B cell (primary cell): ENCODE results near the gene GRAMD2B. TPM values are rescaled to one million over a fixed set of nuclear protein-coding genes. Genes with fewer than 3 reads are reported as not detected.

Experiments used
- ATAC-seq: fragments of 200-7000 bp; cut with Tn5 transposase; one replicate; pipeline ENCODE4 v1.10.0; 2021; ENCODE audit warnings: low read depth, mild to moderate bottlenecking, moderate number of reproducible peaks, moderate library complexity
- CTCF ChIA-PET: fragments of 350-600 bp; sonication (Branson Sonifier 250); formaldehyde crosslinking; loops from one replicate; lab custom pipeline; 2021; ENCODE audit warnings: antibody characterized with exemption, inconsistent platforms; lab: Charles Lee
- POLR2A ChIA-PET: fragments of 350-600 bp; sonication (Branson Sonifier 250); formaldehyde crosslinking; loops from one replicate; lab custom pipeline; 2021; ENCODE audit warnings: antibody characterized with exemption; lab: Charles Lee
- DNase-seq: peaks from one replicate; pipeline ENCODE4 v3.0.0; 2013
- H2AFZ ChIP-seq: 2 replicates; pipeline ENCODE4 v1.6.1; 2012; ENCODE audit warnings: mild to moderate bottlenecking, low read depth, low read length; ENCODE audit not compliant: insufficient read depth, poor library complexity, severe bottlenecking
- H3K27ac ChIP-seq, 2 donors: 1 replicate in 1 of 2; 2 replicates in 1 of 2; pipeline ENCODE4 v1.5.1; 2012 to 2013; ENCODE audit warnings: low read length in 2 of 2, mild to moderate bottlenecking in 2 of 2, moderate library complexity in 1 of 2
- H3K27me3 ChIP-seq, 4 experiments: fragments of 200-600 bp in 1 of 4; sonication (generic) in 1 of 4; replicated peaks in 1 of 4; 1 replicate in 2 of 4; 2 replicates in 2 of 4; pipeline versions ENCODE4 v1.6.1 to v1.7.0; 2013 to 2016; ENCODE audit warnings: low read length in 3 of 4, mild to moderate bottlenecking in 2 of 4, mixed read lengths in 1 of 4, moderate library complexity in 1 of 4; ENCODE audit not compliant: insufficient read depth in 4 of 4, control insufficient read depth in 3 of 4; ENCODE audit errors: control extremely low read depth in 1 of 4
- H3K36me3 ChIP-seq, 2 experiments: replicated peaks in 1 of 2; 1 replicate in 1 of 2; 2 replicates in 1 of 2; pipeline versions ENCODE4 v1.6.1 to v1.7.1; 2013; ENCODE audit warnings: low read length in 1 of 2; ENCODE audit not compliant: insufficient read depth in 2 of 2, control insufficient read depth in 1 of 2; ENCODE audit errors: control extremely low read depth in 1 of 2, extremely low read depth in 1 of 2
- H3K4me1 ChIP-seq, 2 donors: fragments of 200-600 bp in 1 of 2; sonication (generic) in 1 of 2; 1 replicate in 1 of 2; 2 replicates in 1 of 2; pipeline versions ENCODE4 v1.5.1 to v1.6.1; 2013 to 2017; ENCODE audit warnings: low read length in 2 of 2; ENCODE audit not compliant: control insufficient read depth in 2 of 2, insufficient read depth in 2 of 2
- H3K4me2 ChIP-seq: replicated peaks from 2 replicates; pipeline ENCODE3; 2012; ENCODE audit warnings: mild to moderate bottlenecking, low read depth, low read length; ENCODE audit not compliant: poor library complexity, severe bottlenecking
- H3K4me3 ChIP-seq, 5 experiments: fragments of 200-600 bp in 1 of 5; sonication (generic) in 1 of 5; 1 replicate in 3 of 5; 2 replicates in 2 of 5; pipeline versions ENCODE4 v1.5.1 to v1.7.0; 2011 to 2016; ENCODE audit warnings: low read length in 4 of 5, mild to moderate bottlenecking in 4 of 5, low read depth in 2 of 5, control low read depth in 1 of 5, moderate library complexity in 1 of 5; ENCODE audit not compliant: insufficient read depth in 1 of 5; ENCODE audit errors: control extremely low read depth in 1 of 5, extremely low read depth in 1 of 5
- H3K79me2 ChIP-seq: fragments of 200-600 bp; sonication (generic); one replicate; pipeline ENCODE4 v1.6.0; 2016; ENCODE audit warnings: low read length; ENCODE audit not compliant: control insufficient read depth, insufficient read depth
- H3K9ac ChIP-seq: fragments of 200-600 bp; sonication (generic); 2 replicates; pipeline ENCODE4 v1.6.1; 2017; ENCODE audit warnings: mild to moderate bottlenecking, low read length, moderate library complexity
- H3K9me3 ChIP-seq, 3 donors: one replicate each; pipeline versions ENCODE4 v1.6.1 to v1.7.1; 2013; ENCODE audit warnings: low read length in 2 of 3; ENCODE audit not compliant: control insufficient read depth in 2 of 3, insufficient read depth in 1 of 3; ENCODE audit errors: control extremely low read depth in 1 of 3
- H4K20me1 ChIP-seq: 2 replicates; pipeline ENCODE4 v1.6.0; 2012; ENCODE audit warnings: mild to moderate bottlenecking, low read length; ENCODE audit not compliant: insufficient read depth, control insufficient read depth, poor library complexity, severe bottlenecking
- H3K27ac Mint-ChIP-seq: one replicate; pipeline ENCODE4 v1.8.0; 2021; ENCODE audit warnings: mixed read lengths
- H3K27me3 Mint-ChIP-seq: one replicate; pipeline ENCODE4 v1.8.0; 2021; ENCODE audit warnings: mixed read lengths
- H3K4me1 Mint-ChIP-seq: one replicate; pipeline ENCODE4 v1.8.0; 2021; ENCODE audit warnings: mixed read lengths
- H3K4me3 Mint-ChIP-seq: one replicate; pipeline ENCODE4 v1.8.0; 2021; ENCODE audit warnings: mixed read lengths
- H3K9me3 Mint-ChIP-seq: one replicate; pipeline ENCODE4 v1.8.0; 2022; ENCODE audit warnings: mixed read lengths; ENCODE audit not compliant: insufficient read depth
- EZH2 ChIP-seq: IDR thresholded peaks from 2 replicates; pipeline ENCODE4 v1.6.1; 2012; ENCODE audit warnings: borderline replicate concordance, low read depth, mild to moderate bottlenecking, moderate library complexity, low read length; ENCODE audit not compliant: insufficient read depth, poor library complexity, severe bottlenecking
- WGBS: methylation state at CpG from one replicate; pipeline ENCODE4 v1.1.5; 2013; ENCODE audit warnings: missing lambda C conversion rate; ENCODE audit not compliant: insufficient coverage; 5-methylcytosine and 5-hydroxymethylcytosine counted together
- intact Hi-C: fragments of 100-400 bp; cut with micrococcal nuclease; formaldehyde crosslinking; loops from one replicate; pipeline ENCODE4 v1.10.0; 2022
- polyA plus RNA-seq: library from polyadenylated mRNA; depleted of rRNA; stranded (reverse); fragments of >200 nt; gene quantifications from 2 replicates; pipeline ENCODE4 v1.2.3, GENCODE V29; 2012
- total RNA-seq, 2 donors: library from RNA; stranded (reverse); fragments of 120-200 nt in 1 of 2; gene quantifications; 1 replicate in 1 of 2; 2 replicates in 1 of 2; pipeline versions ENCODE4 v1.2.3 to v1.2.4, GENCODE V29; 2013 to 2022
- TF ChIP-seq, protein P1 (sequence below): fragments of 200-600 bp; IDR thresholded peaks from one replicate; pipeline ENCODE4 v1.8.0; 2022; ENCODE audit warnings: antibody characterized with exemption, mild to moderate bottlenecking

Gene GRAMD2B
- total and polyA plus RNA-seq, 2 donors (not counting 1 experiment from before 2014, with no cell fraction given), result 0.86 to 3.6 TPM

DNA sequence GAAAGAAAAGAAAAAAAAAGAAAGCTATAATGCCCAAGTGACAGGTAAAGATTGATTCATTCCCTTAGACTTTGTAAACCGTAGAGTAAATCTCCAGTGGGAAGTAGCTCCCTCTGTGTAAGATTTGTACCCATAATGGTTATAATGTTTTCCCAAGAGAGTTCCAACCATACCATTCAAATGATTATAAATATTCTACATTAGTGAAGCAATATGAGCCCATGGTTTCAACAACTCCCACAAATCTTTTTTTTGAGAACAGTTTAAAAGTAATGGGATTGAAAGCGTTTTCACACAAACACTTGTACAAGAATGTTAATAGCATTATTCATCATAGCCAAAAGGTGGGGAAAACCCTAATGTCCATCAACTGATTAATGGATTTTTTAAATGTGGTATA lies 58.0 kb downstream of the GRAMD2B start:
- Histone ChIP-seq H3K9ac (no peak overlapping the region), H3K79me2 (no peaks in the 10 kb centered on the region), H3K27ac (no peak overlapping the region), H2AFZ (no peak overlapping the region), H3K4me1 (no peaks in the 10 kb centered on the region), H3K4me2 (no peak overlapping the region), H3K27me3 (no peaks in the 10 kb centered on the region), H4K20me1 (no peaks in the 10 kb centered on the region), H3K9me3 (no peaks in the 10 kb centered on the region), H3K36me3 (peaks cover 0 to 5% of the 10 kb centered on the region in 2 experiments), H3K4me3 (no peak overlapping the region)
- H3K27ac Mint-ChIP-seq, result no peak overlapping the region
- H3K27me3 Mint-ChIP-seq, result no peaks in the 10 kb centered on the region
- POLR2A ChIA-PET, result interaction anchor here (0.6 kb wide), 1 partner anchor 35 kb away, joined by 4 read pairs; no protein-coding TSS in a partner anchor
- CTCF ChIA-PET, result interaction anchor here (0.7 kb wide), 1 partner anchor 121 kb away, joined by 3 read pairs; no protein-coding TSS in a partner anchor
- no peaks in the 10 kb centered on the region for H3K4me1 Mint-ChIP-seq
- DNase-seq, result no peak
- H3K9me3 Mint-ChIP-seq, result no peaks in the 10 kb centered on the region
- TF ChIP-seq, protein P1, sequence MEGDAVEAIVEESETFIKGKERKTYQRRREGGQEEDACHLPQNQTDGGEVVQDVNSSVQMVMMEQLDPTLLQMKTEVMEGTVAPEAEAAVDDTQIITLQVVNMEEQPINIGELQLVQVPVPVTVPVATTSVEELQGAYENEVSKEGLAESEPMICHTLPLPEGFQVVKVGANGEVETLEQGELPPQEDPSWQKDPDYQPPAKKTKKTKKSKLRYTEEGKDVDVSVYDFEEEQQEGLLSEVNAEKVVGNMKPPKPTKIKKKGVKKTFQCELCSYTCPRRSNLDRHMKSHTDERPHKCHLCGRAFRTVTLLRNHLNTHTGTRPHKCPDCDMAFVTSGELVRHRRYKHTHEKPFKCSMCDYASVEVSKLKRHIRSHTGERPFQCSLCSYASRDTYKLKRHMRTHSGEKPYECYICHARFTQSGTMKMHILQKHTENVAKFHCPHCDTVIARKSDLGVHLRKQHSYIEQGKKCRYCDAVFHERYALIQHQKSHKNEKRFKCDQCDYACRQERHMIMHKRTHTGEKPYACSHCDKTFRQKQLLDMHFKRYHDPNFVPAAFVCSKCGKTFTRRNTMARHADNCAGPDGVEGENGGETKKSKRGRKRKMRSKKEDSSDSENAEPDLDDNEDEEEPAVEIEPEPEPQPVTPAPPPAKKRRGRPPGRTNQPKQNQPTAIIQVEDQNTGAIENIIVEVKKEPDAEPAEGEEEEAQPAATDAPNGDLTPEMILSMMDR, result no peak
- TF ChIP-seq EZH2, result no peak
- no peak for ATAC-seq
- WGBS, result no CpG with 5 or more reads among the region's 2 CpGs
- intact Hi-C loops, result no loop called here
- no peak overlapping the region for H3K4me3 Mint-ChIP-seq

DNA sequence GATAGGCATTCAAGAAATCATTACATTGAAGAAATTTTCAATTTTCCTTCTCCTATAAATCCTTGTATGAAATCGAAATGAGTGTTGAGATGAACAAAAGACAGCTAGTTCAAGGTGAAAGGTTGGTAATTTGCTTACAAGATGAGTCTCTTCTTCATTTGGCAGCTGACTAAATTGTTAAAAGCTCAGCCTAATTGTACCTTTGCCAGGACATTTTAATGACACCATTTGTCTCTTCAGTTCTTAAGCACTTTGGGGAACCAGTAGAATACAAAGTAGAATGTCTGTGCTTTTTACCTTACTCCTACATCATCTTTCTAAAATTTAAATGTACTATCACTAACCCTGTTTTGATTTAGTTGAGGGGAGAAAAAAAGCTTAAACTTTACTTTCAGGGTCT lies 59.4 kb downstream of the GRAMD2B start:
- no CpG with 5 or more reads among the region's 1 CpG for WGBS
- CTCF ChIA-PET, result no interaction called here
- Histone ChIP-seq H3K9me3 (no peaks in the 10 kb centered on the region), H3K9ac (no peak overlapping the region), H3K4me1 (no peaks in the 10 kb centered on the region), H3K27me3 (no peaks in the 10 kb centered on the region), H3K4me3 (no peak overlapping the region), H3K79me2 (no peaks in the 10 kb centered on the region), H4K20me1 (no peaks in the 10 kb centered on the region), H3K27ac (no peak overlapping the region), H2AFZ (no peak overlapping the region), H3K36me3 (peaks cover 0 to 7% of the 10 kb centered on the region in 2 experiments), H3K4me2 (no peak overlapping the region)
- H3K9me3 Mint-ChIP-seq, result no peaks in the 10 kb centered on the region
- H3K27ac Mint-ChIP-seq, result no peak overlapping the region
- intact Hi-C loops, result no loop called here
- H3K4me1 Mint-ChIP-seq, result no peaks in the 10 kb centered on the region
- H3K4me3 Mint-ChIP-seq, result no peak overlapping the region
- TF ChIP-seq, protein P1, result no peak
- no peak for TF ChIP-seq EZH2
- ATAC-seq (no peak), DNase-seq (no peak)
- no peaks in the 10 kb centered on the region for H3K27me3 Mint-ChIP-seq
- POLR2A ChIA-PET, result interaction anchor here (0.6 kb wide), 1 partner anchor 1407 kb away, joined by 3 read pairs; no protein-coding TSS in a partner anchor
